Naive B cell (primary cell): Measurements from ENCODE around the gene TYROBP. TPM values are rescaled to one million over a fixed set of nuclear protein-coding genes. Genes with fewer than 3 reads are reported as not detected.

Experiments
- ATAC-seq, 2 donors: fragments of 150-1000 bp; cut with Tn5 transposase; 2 replicates each; pipeline ENCODE4 v1.10.0; 2021; ENCODE audit warnings: low read depth in 2 of 2, mild to moderate bottlenecking in 2 of 2, moderate library complexity in 2 of 2
- DNase-seq: peaks from one replicate; pipeline ENCODE4 v3.0.0; 2022
- H3K27ac Mint-ChIP-seq, 6 donors: one replicate each; pipeline ENCODE4 v1.8.0; 2020 to 2022; ENCODE audit warnings: mild to moderate bottlenecking in 6 of 6, mixed read lengths in 6 of 6, moderate library complexity in 5 of 6, inconsistent platforms in 2 of 6
- H3K27me3 Mint-ChIP-seq, 3 donors: one replicate each; pipeline ENCODE4 v1.8.0; 2021 to 2022; ENCODE audit warnings: mixed read lengths in 3 of 3, mild to moderate bottlenecking in 1 of 3
- H3K36me3 Mint-ChIP-seq, 2 donors: one replicate each; pipeline ENCODE4 v1.8.0; 2020 to 2022; ENCODE audit warnings: mixed read lengths in 2 of 2, inconsistent platforms in 1 of 2, mild to moderate bottlenecking in 1 of 2
- H3K4me1 Mint-ChIP-seq, 3 donors: one replicate each; pipeline ENCODE4 v1.8.0; 2020 to 2022; ENCODE audit warnings: mixed read lengths in 3 of 3, inconsistent platforms in 1 of 3, mild to moderate bottlenecking in 1 of 3, moderate library complexity in 1 of 3
- H3K4me3 Mint-ChIP-seq, 8 donors: one replicate each; pipeline ENCODE4 v1.8.0; 2020 to 2022; ENCODE audit warnings: mild to moderate bottlenecking in 8 of 8, mixed read lengths in 8 of 8, moderate library complexity in 8 of 8, inconsistent platforms in 2 of 8
- H3K9me3 Mint-ChIP-seq, 7 donors: one replicate each; pipeline ENCODE4 v1.8.0; 2020 to 2022; ENCODE audit warnings: mixed read lengths in 7 of 7, mild to moderate bottlenecking in 5 of 7, inconsistent platforms in 2 of 7, moderate library complexity in 1 of 7
- polyA plus RNA-seq, 6 donors: library from polyadenylated mRNA; unstranded; fragments of 300-500 nt; fragmentation: Illumina TruSeq; gene quantifications; one replicate each; pipeline ENCODE4 v1.2.3, GENCODE V29; 2021; ENCODE audit warnings: low read depth in 6 of 6

Gene TYROBP
- polyA plus RNA-seq, 6 donors from 2014 or later: 3.4 to 28.6 (median 8.3) TPM

- Mint-ChIP-seq H3K27ac (peak overlapping the region in 1 of 6 donors; percentile 27), H3K9me3 (no peaks in the 10 kb centered on the region), H3K4me1 (peaks cover 17 to 21% (median 17%) of the 10 kb centered on the region in 3 donors), H3K27me3 (peaks cover 23 to 53% (median 50%) of the 10 kb centered on the region in 3 donors), H3K36me3 (peaks cover 0 to 14% of the 10 kb centered on the region in 2 donors), H3K4me3 (no peak overlapping the region)
- ATAC-seq: no peak
- no peak for DNase-seq
Observed at GRCh38 chr19:35939307-35940077, 31.4 kb upstream of the TYROBP start.

- Mint-ChIP-seq H3K4me3 (peak overlapping the region in 6 of 8 donors; percentile 2 to 89 (median 42)), H3K9me3 (no peaks in the 10 kb centered on the region), H3K27ac (peak overlapping the region in 3 of 6 donors; percentile 12 to 66 (median 49)), H3K27me3 (peaks cover 23 to 45% (median 41%) of the 10 kb centered on the region in 3 donors), H3K4me1 (peaks cover 17 to 21% (median 17%) of the 10 kb centered on the region in 3 donors), H3K36me3 (peaks cover 0 to 14% of the 10 kb centered on the region in 2 donors)
- DNase-seq (no peak), ATAC-seq (no peak)
Observed at GRCh38 chr19:35938282-35939224, 30.5 kb upstream of the TYROBP start.

DNA sequence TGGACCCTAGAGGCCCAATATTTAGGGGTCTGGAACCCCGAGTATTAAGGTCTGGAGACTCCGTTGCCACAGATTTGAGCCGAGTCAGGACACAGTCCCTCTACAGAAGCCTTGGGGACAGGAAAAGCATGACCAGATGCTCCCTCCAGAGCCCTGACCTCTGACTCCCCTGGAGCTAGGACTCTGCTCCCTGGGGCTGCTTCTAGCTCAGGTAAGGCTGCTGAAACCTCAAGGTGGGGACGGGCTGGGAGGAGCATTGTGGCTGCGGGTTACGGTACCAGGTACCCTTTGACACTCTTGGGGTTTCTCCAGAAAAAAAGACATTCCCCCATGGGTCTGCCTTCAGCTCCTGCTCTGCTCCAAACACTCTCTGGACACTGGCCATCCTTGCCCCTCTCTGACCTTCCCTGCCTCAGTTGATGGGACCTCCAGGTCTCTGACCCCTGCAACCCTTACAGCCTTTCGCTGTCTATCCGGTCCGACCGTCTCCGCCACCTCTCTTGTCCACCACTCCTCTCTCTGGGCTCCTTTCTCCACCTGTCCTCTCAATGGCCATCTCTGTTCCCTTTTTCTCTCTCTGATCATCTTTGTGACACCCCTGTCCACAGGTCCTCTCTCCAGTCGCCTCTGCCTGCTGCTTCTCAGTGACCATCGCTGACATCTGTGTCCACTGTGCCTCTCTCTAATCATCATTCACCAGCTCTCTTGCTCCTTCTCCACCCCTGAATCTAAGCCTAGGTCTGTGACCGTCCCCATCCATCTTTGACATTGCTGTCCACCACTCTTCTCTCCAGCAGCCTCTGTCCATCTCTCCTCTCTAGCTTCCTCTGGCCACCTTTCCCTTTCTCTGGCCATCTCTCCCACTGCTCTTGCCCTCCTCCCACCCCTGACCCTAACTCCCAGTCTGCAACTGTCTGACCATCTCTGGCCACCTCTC, 29.5 kb upstream of the TYROBP start:
- H3K27ac Mint-ChIP-seq: peak overlapping the region in 1 of 6 donors; percentile 77
- H3K4me3 Mint-ChIP-seq: peak overlapping the region in 5 of 8 donors; percentile 28 to 89 (median 58)
- H3K36me3 Mint-ChIP-seq: peaks cover 0 to 14% of the 10 kb centered on the region in 2 donors
- no peaks in the 10 kb centered on the region for H3K9me3 Mint-ChIP-seq
- DNase-seq (no peak), ATAC-seq (no peak)
- peaks cover 23 to 42% (median 34%) of the 10 kb centered on the region in 3 donors for H3K27me3 Mint-ChIP-seq
- H3K4me1 Mint-ChIP-seq: peaks cover 17 to 21% (median 17%) of the 10 kb centered on the region in 3 donors

DNA sequence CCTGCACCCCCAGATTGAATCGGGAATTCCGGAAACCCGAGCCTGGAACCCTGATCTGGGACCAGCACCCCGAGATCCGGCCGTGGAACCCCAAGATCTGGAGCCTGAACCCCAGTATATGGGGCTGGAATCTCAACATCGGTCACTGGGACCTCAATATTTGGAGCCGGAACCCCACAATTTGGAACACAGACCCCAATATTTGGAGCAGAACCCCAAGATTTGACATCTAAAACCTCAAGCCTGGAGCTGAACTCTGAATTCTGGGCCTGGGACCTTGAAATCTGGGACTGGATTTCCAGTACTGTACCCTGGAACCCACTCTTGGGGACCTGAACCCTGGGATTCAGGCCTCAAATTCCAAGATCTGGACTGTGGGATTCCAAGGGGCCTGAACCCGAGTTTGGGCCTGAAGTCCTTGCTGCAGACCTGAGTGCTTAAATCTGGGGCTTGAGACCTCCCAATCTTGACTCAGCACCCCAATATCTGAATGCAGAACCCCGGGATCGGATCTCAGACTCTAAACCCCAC, 28.7 kb upstream of the TYROBP start:
- no peak overlapping the region for H3K27ac Mint-ChIP-seq
- no peaks in the 10 kb centered on the region for H3K9me3 Mint-ChIP-seq
- H3K36me3 Mint-ChIP-seq: peaks cover 0 to 14% of the 10 kb centered on the region in 2 donors

GRCh38 chr19:35935911-35936737, 28.0 kb upstream of the TYROBP start, which contains the start of gene LRFN3:
LRFN3 (plus strand) TSS chr19:35936374; CDS start chr19:35939426, 3,052 bp downstream.
- H3K27ac Mint-ChIP-seq: peak within 1 kb of the TSS in 3 of 6 donors; percentile 51 to 66 (median 59)
- peaks cover 22 to 41% (median 34%) of the 10 kb centered on the region in 3 donors for H3K27me3 Mint-ChIP-seq
- no peak for DNase-seq
- peak within 1 kb of the TSS; percentile 59 to 91 (median 78) for H3K4me3 Mint-ChIP-seq
- H3K4me1 Mint-ChIP-seq: peaks cover 19 to 31% (median 24%) of the 10 kb centered on the region in 3 donors
- ATAC-seq: no peak
- no peaks in the 10 kb centered on the region for H3K9me3 Mint-ChIP-seq
- H3K36me3 Mint-ChIP-seq: peaks cover 0 to 14% of the 10 kb centered on the region in 2 donors

More for the DNA sequence above, 28.7 kb upstream of the TYROBP start:
- DNase-seq: no peak
- Mint-ChIP-seq H3K4me1 (peaks cover 17 to 26% (median 21%) of the 10 kb centered on the region in 3 donors), H3K27me3 (peaks cover 23 to 42% (median 34%) of the 10 kb centered on the region in 3 donors), H3K4me3 (peak overlapping the region; percentile 45 to 89 (median 66))
- ATAC-seq: no peak

DNA sequence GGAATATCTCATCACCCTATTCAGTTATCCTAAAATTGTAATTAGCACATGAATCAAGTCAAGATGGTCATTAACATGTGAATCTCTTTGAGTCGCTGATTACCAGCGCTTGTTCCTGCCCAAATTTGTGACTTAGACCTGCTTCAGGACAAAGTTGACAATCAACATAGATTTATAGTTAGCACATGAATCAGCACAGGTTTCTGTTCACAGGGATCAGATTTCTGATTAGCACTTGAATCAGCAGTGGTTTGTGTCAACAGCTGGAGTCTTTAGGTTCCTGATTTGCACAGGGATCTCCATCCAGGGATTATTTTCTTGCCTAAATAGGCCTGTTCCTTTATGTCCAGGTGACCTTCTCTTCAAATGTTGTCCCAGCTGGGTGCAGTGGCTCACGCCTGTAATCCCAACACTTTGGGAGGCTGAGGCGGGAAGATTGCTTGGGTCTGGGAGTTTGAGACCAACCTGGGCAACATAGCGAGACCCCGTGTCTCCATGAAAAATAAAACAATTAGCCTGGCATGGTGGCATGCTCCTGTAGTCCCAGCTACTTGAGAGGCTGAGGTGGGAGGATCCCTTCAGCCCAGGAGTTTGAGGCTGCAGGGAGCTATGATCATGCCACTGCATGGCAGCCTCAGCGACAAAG, 24.3 kb upstream of the TYROBP start:
- H3K36me3 Mint-ChIP-seq: no peaks in the 10 kb centered on the region
- H3K4me1 Mint-ChIP-seq: peaks cover 29 to 46% (median 30%) of the 10 kb centered on the region in 3 donors
- DNase-seq: no peak
- peaks cover 6 to 14% (median 11%) of the 10 kb centered on the region in 3 donors for H3K27me3 Mint-ChIP-seq
- H3K27ac Mint-ChIP-seq: peak overlapping the region in 2 of 6 donors; percentile 76 to 91
- no peak for ATAC-seq
- no peak overlapping the region for H3K4me3 Mint-ChIP-seq
- H3K9me3 Mint-ChIP-seq: no peaks in the 10 kb centered on the region

DNA sequence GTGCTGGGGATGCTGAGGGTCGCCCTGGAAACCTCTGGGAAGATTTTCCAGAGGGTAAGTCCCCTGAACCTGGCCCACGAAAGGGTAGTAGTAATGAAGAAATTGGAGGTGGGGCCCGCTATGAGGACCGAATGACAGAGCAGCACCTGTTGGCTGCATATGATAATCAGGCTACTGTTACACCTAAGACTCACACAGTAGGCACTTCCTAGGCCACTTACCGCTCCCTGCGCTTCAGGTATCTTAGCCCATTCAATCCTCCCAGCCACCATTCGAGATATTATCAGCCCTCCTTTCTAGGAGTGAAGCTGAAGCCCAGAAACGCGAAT, 23.7 kb upstream of the TYROBP start:
- Mint-ChIP-seq H3K27me3 (peaks cover 6 to 14% (median 9%) of the 10 kb centered on the region in 3 donors), H3K27ac (peak overlapping the region in 5 of 6 donors; percentile 33 to 95 (median 88)), H3K4me1 (peaks cover 30 to 47% (median 33%) of the 10 kb centered on the region in 3 donors), H3K4me3 (peak overlapping the region in 6 of 8 donors; percentile 45 to 82 (median 70)), H3K9me3 (no peaks in the 10 kb centered on the region), H3K36me3 (no peaks in the 10 kb centered on the region)
- ATAC-seq (peak in 1 of 2 donors; percentile 1), DNase-seq (no peak)

GRCh38 chr19:35931161-35931873, 23.2 kb upstream of the TYROBP start:
- Mint-ChIP-seq H3K4me3 (peak overlapping the region; percentile 12 to 92 (median 78)), H3K27ac (peak overlapping the region; percentile 55 to 99 (median 90)), H3K9me3 (no peaks in the 10 kb centered on the region), H3K36me3 (no peaks in the 10 kb centered on the region), H3K4me1 (peaks cover 35 to 50% (median 37%) of the 10 kb centered on the region in 3 donors), H3K27me3 (peaks cover 6 to 13% (median 8%) of the 10 kb centered on the region in 3 donors)
- DNase-seq: peak; percentile 100
- ATAC-seq: peak; percentile 89

GRCh38 chr19:35929876-35930275, 21.8 kb upstream of the TYROBP start:
- ATAC-seq (no peak), DNase-seq (no peak)
- Mint-ChIP-seq H3K4me3 (peak overlapping the region; percentile 43 to 90 (median 70)), H3K36me3 (no peaks in the 10 kb centered on the region), H3K27ac (peak overlapping the region; percentile 38 to 97 (median 90)), H3K27me3 (no peaks in the 10 kb centered on the region), H3K4me1 (peaks cover 30 to 47% (median 30%) of the 10 kb centered on the region in 3 donors), H3K9me3 (peaks cover 0 to 8% (median 0%) of the 10 kb centered on the region in 7 donors)

GRCh38 chr19:35928507-35928906, 20.4 kb upstream of the TYROBP start:
- peaks cover 30 to 47% (median 30%) of the 10 kb centered on the region in 3 donors for H3K4me1 Mint-ChIP-seq

More at GRCh38 chr19:35928507-35928906, 20.4 kb upstream of the TYROBP start:
- ATAC-seq: peak; percentile 38 to 41
- Mint-ChIP-seq H3K36me3 (no peaks in the 10 kb centered on the region), H3K27me3 (no peaks in the 10 kb centered on the region), H3K27ac (peak overlapping the region; percentile 73 to 97 (median 90)), H3K4me3 (peak overlapping the region in 7 of 8 donors; percentile 29 to 88 (median 55)), H3K9me3 (peaks cover 0 to 8% (median 0%) of the 10 kb centered on the region in 7 donors)
- DNase-seq: peak; percentile 76
